ENCODE data around the gene F8.

The F8 gene

GRCh38 chrX:154987940-154988339 is 34.6 kb downstream of the F8 start:
- DNase-seq (ENCODE audit: low read depth) = peak; percentile 11
- no peak for TF ChIP-seq CTCF (IDR thresholded peaks at IDR 0.05; ENCODE audit: control insufficient read depth, extremely low read depth, insufficient read depth)

GRCh38 chrX:154986826-154987575 is 35.5 kb downstream of the F8 start:
- no peak overlapping the region for H3K4me3 ChIP-seq (ENCODE audit: low read depth, low read length)
- no peak for DNase-seq (ENCODE audit: low read depth)
- TF ChIP-seq CTCF (IDR thresholded peaks at IDR 0.05; ENCODE audit: control insufficient read depth, extremely low read depth, insufficient read depth) = peak; percentile 35; the same call in 1 of the 2 replicates

More at GRCh38 chrX:154987940-154988339, 34.6 kb downstream of the F8 start:
- H3K4me3 ChIP-seq (ENCODE audit: low read depth, low read length) = no peak overlapping the region

DNA sequence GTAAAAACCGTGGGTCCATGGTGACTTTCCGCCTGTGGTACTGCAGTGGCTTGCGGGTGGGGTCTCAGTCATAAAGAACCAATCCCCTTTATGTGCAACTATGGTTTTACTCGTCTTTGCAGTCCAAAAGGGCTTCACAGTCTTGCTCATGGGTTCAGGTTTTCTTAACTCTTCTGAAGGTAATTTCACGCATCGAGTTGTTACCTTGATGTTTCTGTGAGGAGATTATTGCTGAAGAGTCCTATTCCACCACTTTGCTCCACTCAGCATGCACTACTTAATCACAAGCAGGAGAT is 41.5 kb downstream of the F8 start:
- DNase-seq (ENCODE audit: low read depth) = no peak
- no peak overlapping the region for H3K4me3 ChIP-seq (ENCODE audit: low read depth, low read length)
- no peak for TF ChIP-seq CTCF (IDR thresholded peaks at IDR 0.05; ENCODE audit: control insufficient read depth, extremely low read depth, insufficient read depth)

DNA sequence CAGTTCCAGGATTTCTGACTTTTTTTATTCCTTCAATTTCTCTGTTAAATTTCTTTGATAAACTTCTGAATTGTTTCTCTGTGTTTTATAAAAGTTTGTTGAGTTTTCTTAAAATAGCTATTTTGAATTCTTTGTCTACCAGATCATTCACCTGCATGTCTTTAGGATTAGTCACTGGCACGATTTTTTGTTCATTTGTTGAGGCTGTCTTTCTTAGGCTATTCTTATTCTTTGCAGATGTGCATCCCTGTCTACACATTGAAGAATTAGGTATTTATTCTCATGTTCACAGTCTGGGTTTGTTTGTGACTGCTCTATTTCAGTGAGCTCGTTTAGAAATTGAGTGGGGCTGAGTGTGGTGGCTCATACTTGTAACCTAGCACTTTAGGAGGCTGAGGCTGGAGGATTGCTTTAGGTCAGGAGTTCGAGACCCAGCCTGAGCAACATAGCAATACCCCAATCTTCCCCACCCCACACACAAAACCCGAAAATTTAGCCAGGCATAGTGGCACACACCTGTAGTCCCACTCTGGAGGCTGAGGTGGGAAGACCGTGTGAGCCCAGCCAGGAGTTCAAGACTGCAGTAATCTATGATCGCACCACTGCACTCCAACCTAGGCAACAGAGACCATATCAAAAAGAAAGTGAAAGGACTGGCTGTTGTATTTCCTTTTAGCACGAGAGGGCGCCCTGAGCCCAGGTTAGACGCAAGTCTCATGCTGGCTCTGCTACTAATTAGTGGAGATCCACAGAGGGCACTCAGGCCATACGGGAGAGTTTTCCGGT is 42.0 kb downstream of the F8 start:
- TF ChIP-seq CTCF (IDR thresholded peaks at IDR 0.05; ENCODE audit: control insufficient read depth, extremely low read depth, insufficient read depth) = peak; percentile 64
- peak overlapping the region; percentile 19 for H3K4me3 ChIP-seq (ENCODE audit: low read depth, low read length)
- peak; percentile 14 for DNase-seq (ENCODE audit: low read depth)

DNA sequence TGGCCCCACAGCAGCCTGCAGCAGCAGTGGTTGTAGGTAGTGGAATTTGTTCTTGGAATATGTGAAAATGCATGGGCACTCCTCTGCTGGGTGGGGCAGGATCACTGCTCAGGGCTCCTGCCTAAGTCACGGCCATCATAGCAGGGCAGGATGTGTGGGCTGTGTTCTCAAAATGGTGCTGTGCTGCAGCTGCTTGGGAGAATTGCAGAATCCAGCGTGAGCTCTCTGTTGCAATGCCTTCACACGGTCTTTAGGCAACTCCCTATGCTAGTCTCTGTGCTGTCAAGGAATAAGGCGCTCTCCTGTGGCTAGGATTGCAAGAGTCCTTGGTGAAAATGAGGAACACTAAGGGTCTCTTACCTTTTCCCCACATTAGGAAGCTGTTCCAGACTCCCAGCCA is 42.9 kb downstream of the F8 start:
- no peak for TF ChIP-seq CTCF (IDR thresholded peaks at IDR 0.05; ENCODE audit: control insufficient read depth, extremely low read depth, insufficient read depth)
- no peak overlapping the region for H3K4me3 ChIP-seq (ENCODE audit: low read depth, low read length)
- DNase-seq (ENCODE audit: low read depth) = no peak

- TF ChIP-seq CTCF (IDR thresholded peaks at IDR 0.05; ENCODE audit: control insufficient read depth, extremely low read depth, insufficient read depth) = no peak
- DNase-seq (ENCODE audit: low read depth) = no peak
- no peak overlapping the region for H3K4me3 ChIP-seq (ENCODE audit: low read depth, low read length)
Measured at GRCh38 chrX:154968353-154968752, 54.2 kb downstream of the F8 start.

All from LNCaP clone FGC (cell line).